Measurements from ENCODE around the gene LYZL1.

GRCh38 chr10:29280488-29280840, 8.4 kb upstream of the LYZL1 start:
- TF ChIP-seq POLR2A (IDR thresholded peaks at IDR 0.05): no peak
- TF ChIP-seq, protein P1, sequence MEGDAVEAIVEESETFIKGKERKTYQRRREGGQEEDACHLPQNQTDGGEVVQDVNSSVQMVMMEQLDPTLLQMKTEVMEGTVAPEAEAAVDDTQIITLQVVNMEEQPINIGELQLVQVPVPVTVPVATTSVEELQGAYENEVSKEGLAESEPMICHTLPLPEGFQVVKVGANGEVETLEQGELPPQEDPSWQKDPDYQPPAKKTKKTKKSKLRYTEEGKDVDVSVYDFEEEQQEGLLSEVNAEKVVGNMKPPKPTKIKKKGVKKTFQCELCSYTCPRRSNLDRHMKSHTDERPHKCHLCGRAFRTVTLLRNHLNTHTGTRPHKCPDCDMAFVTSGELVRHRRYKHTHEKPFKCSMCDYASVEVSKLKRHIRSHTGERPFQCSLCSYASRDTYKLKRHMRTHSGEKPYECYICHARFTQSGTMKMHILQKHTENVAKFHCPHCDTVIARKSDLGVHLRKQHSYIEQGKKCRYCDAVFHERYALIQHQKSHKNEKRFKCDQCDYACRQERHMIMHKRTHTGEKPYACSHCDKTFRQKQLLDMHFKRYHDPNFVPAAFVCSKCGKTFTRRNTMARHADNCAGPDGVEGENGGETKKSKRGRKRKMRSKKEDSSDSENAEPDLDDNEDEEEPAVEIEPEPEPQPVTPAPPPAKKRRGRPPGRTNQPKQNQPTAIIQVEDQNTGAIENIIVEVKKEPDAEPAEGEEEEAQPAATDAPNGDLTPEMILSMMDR (IDR thresholded peaks at IDR 0.05): no peak
